HS-5 (cell line): ENCODE measurements around the gene HHIP.
A peak's percentile ranks its signal among the peaks of the same experiment; 100 is the strongest.

Source experiments
- DNase-seq: peaks from one replicate; pipeline ENCODE4 v3.0.0-alpha.2; 2012; ENCODE audit warnings: low read depth

Gene HHIP

GRCh38 chr4:144705601-144706590 is 59.9 kb downstream of the HHIP start:
- DNase-seq: no peak

- DNase-seq: peak; percentile 62
Observed at GRCh38 chr4:144709159-144709558, 63.2 kb downstream of the HHIP start.

- DNase-seq: no peak
Observed at GRCh38 chr4:144709793-144710525, 64.0 kb downstream of the HHIP start.

GRCh38 chr4:144710526-144710912 is 64.6 kb downstream of the HHIP start:
- DNase-seq: no peak

GRCh38 chr4:144711700-144712456 is 65.9 kb downstream of the HHIP start:
- no peak for DNase-seq

- no peak for DNase-seq
Observed at GRCh38 chr4:144712775-144713174, 66.8 kb downstream of the HHIP start.

GRCh38 chr4:144714166-144714565 is 68.2 kb downstream of the HHIP start:
- no peak for DNase-seq

GRCh38 chr4:144715230-144715629 is 69.3 kb downstream of the HHIP start:
- no peak for DNase-seq

GRCh38 chr4:144716778-144717177 is 70.8 kb downstream of the HHIP start:
- DNase-seq: no peak

- DNase-seq: no peak
Observed at GRCh38 chr4:144718958-144719512, 73.1 kb downstream of the HHIP start.

GRCh38 chr4:144720491-144720890 is 74.5 kb downstream of the HHIP start:
- no peak for DNase-seq

- no peak for DNase-seq
Observed at GRCh38 chr4:144721994-144722393, 76.0 kb downstream of the HHIP start.

- no peak for DNase-seq
Observed at GRCh38 chr4:144723471-144723870, 77.5 kb downstream of the HHIP start.

- no peak for DNase-seq
Observed at GRCh38 chr4:144729175-144729574, 83.2 kb downstream of the HHIP start.

- DNase-seq: no peak
Observed at GRCh38 chr4:144732584-144733428, 86.8 kb downstream of the HHIP start.

- DNase-seq: no peak
Observed at GRCh38 chr4:144733566-144733965, 87.6 kb downstream of the HHIP start.

- DNase-seq: peak; percentile 15
Observed at GRCh38 chr4:144734522-144734921, 88.6 kb downstream of the HHIP start.

GRCh38 chr4:144738649-144739048 is 92.7 kb downstream of the HHIP start:
- no peak for DNase-seq

- no peak for DNase-seq
Observed at GRCh38 chr4:144739511-144740033, 93.6 kb downstream of the HHIP start.

- no peak for DNase-seq
Observed at GRCh38 chr4:144740316-144740715, 94.4 kb downstream of the HHIP start.
